ENCODE data around the gene MRPL18. TPM values are rescaled to one million over a fixed set of nuclear protein-coding genes. Genes with fewer than 3 reads are reported as not detected.

The MRPL18 gene
- total and polyA plus RNA-seq, 2 of the 8 experiments (the other 6 are each of a cell fraction or from before 2014, with no cell fraction given): 58.7 to 79.8 TPM

DNA sequence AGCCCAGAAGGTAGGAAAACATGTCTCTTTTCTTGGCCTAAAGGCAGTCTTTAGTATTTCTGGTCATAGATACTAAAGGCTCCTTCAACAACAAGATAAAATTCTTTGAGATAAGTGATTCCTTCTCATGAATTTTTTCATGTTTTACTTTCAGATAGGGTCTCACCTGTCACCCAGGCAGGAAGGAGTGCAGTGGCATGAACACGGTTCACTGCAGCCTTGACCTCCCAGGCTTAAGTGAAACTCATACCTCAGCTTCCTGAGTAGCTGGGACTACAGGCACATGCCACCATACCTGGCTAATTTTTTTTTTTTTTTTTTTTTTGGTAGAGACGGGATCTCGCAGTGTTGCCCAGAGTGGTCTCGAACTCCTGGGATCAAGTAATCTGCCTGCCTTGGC is 18.9 kb downstream of the MRPL18 start:
- no peak overlapping the region for H4K91ac ChIP-seq (replicated peaks; ENCODE audit: insufficient read length, low read length)
- no peak overlapping the region for H2AFZ ChIP-seq (ENCODE audit: low read length)
- no peaks in the 10 kb centered on the region for H4K20me1 ChIP-seq (replicated peaks in 1 of 2; ENCODE audit: control insufficient read depth in 1 of 2, insufficient read depth in 2 of 2, low read length in 2 of 2)
- no peaks in the 10 kb centered on the region for H3K23me2 ChIP-seq (ENCODE audit: low read depth, low read length)
- no peak overlapping the region for H4K5ac ChIP-seq (ENCODE audit: insufficient read length, low read depth, low read length)
- H2BK5ac ChIP-seq (ENCODE audit: low read depth, low read length): no peak overlapping the region
- H3K9ac ChIP-seq (replicated peaks in 1 of 4; ENCODE audit: extremely low read depth in 1 of 4, low read depth in 3 of 4, low read length in 3 of 4): no peak overlapping the region
- ChIA-PET CTCF (ENCODE audit: partially characterized antibody) (interaction anchor here (1.6 kb wide), 1 partner anchor 16 kb away, joined by 3 read pairs; no protein-coding TSS in a partner anchor), POLR2A (ENCODE audit: partially characterized antibody) (interaction anchor here (1.2 kb wide), 1 partner anchor 12 kb away, joined by 3 read pairs; no protein-coding TSS in a partner anchor)
- H3K4me2 ChIP-seq (ENCODE audit: insufficient read depth in 1 of 2, low read depth in 2 of 2, low read length in 2 of 2): no peak overlapping the region
- H3K4ac ChIP-seq (replicated peaks; ENCODE audit: insufficient read length, low read depth, low read length): no peak overlapping the region
- H2AK5ac ChIP-seq (ENCODE audit: low read depth, low read length): no peak overlapping the region
- H3K27me3 ChIP-seq (replicated peaks in 1 of 4; ENCODE audit: control insufficient read depth in 3 of 4, extremely low read depth in 1 of 4, insufficient read depth in 3 of 4, low read length in 3 of 4): no peaks in the 10 kb centered on the region
- H2BK15ac ChIP-seq (ENCODE audit: low read length): no peak overlapping the region
- no peak overlapping the region for H3K23ac ChIP-seq (ENCODE audit: insufficient read length)
- H3K4me1 ChIP-seq (replicated peaks in 1 of 4; ENCODE audit: control insufficient read depth in 3 of 4, insufficient read depth in 4 of 4, low read length in 3 of 4): peaks cover 0 to 4% (median 0%) of the 10 kb centered on the region in 4 experiments; a peak in 1 of 7 replicates
- no peak overlapping the region for H3K27ac ChIP-seq (ENCODE audit: low read depth, low read length)
- H2BK12ac ChIP-seq (ENCODE audit: low read depth, low read length): no peak overlapping the region
- DNase-seq (ENCODE audit: low read depth in 1 of 2, low spot score in 2 of 2): no peak
- H3K79me2 ChIP-seq (ENCODE audit: control insufficient read depth in 1 of 2, insufficient read depth in 2 of 2, low read length in 2 of 2): no peaks in the 10 kb centered on the region; a peak in 1 of 4 replicates
- no peak overlapping the region for H4K8ac ChIP-seq (ENCODE audit: extremely low read depth, insufficient read depth, low read length)
- 94% methylated on average over 4 of the region's 4 CpGs; no CpG with 5 or more reads in 1 of the 2 experiments for WGBS, 2 experiments (ENCODE audit: extremely low coverage in 1 of 2, insufficient coverage in 1 of 2, insufficient read length in 1 of 2, insufficient replicate concordance in 2 of 2, low coverage in 1 of 2, low lambda C conversion rate in 2 of 2, missing lambda C conversion rate in 1 of 2)
- no peak for FAIRE-seq
- H3K14ac ChIP-seq (ENCODE audit: insufficient read length): no peak overlapping the region
- H3K79me1 ChIP-seq (ENCODE audit: low read depth, low read length): no peaks in the 10 kb centered on the region
- no peaks in the 10 kb centered on the region for H3K36me3 ChIP-seq (ENCODE audit: control insufficient read depth in 2 of 4, insufficient read depth in 4 of 4, low read length in 3 of 4)
- no peak overlapping the region for H2BK120ac ChIP-seq (replicated peaks; ENCODE audit: low read depth, low read length)
- H2BK20ac ChIP-seq (ENCODE audit: low read length): no peak overlapping the region
- H3K9me3 ChIP-seq (ENCODE audit: insufficient read depth in 2 of 2, low read depth in 1 of 2, low read length in 1 of 2): no peaks in the 10 kb centered on the region
- no peak overlapping the region for H3K18ac ChIP-seq (ENCODE audit: extremely low read depth, low read length)
- H3K4me3 ChIP-seq (ENCODE audit: extremely low read depth in 1 of 4, insufficient read depth in 2 of 4, low read depth in 3 of 4, low read length in 4 of 4): no peak overlapping the region
- H3K56ac ChIP-seq (replicated peaks; ENCODE audit: insufficient read length, low read depth, low read length): no peak overlapping the region
- TF ChIP-seq EZH2 (IDR thresholded peaks at IDR 0.05; ENCODE audit: low read depth, low read length, severe bottlenecking): no peak
- no peak for TF ChIP-seq KDM4A (IDR thresholded peaks at IDR 0.05; ENCODE audit: low read depth, low read length, severe bottlenecking)
- TF ChIP-seq CTBP2 (IDR thresholded peaks at IDR 0.05; ENCODE audit: borderline replicate concordance, insufficient read depth, insufficient read length, low read length): no peak

All from H1 (cell line).